ENCODE data around the gene CLBA1. TPM values are rescaled to one million over a fixed set of nuclear protein-coding genes. Genes with fewer than 3 reads are reported as not detected.
"Not testable (repeated sequence)": the region's sequence is repeated elsewhere in the genome, so short reads cannot be mapped to it uniquely, and the experiment has no call there.

CLBA1 gene
- total RNA-seq, 1 donor from 2014 or later: 16.2 TPM

DNA sequence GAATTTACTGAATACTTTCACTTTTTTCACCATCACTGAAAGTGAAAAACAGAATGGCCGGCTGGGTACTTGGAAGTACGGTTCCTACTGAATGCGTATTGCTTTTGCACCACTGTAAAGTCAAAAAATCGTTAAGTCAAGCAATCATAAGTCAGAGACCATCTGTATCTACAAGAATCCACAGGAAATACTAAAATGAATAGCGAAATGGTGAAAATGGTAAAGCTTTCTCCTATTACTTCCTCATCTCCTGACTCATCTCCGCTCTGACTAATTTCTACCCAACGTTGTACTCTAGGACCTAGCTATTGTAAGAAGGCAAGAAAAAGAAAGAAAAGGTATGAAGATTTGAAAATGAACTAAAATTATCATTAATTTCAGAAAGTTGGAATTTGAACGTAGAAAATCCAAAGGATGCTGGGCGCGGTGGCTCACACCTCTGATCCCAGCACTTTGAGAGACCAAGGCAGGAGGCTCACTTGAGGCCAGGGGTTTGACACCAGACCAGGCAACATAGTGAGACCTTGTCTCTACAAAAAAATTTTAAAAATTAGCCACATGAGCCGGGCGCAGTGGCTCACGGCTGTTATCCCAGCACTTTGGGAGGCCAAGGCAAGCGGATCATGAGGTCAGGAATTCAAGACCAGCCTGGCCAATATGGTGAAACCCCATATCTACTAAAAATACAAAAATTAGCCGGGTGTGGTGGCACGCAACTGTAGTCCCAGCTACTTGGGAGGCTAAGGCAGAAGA, 40.6 kb downstream of the CLBA1 start:
- H3K9me3 Mint-ChIP-seq: no peaks in the 10 kb centered on the region
- H3K36me3 Mint-ChIP-seq: no peaks in the 10 kb centered on the region
- no peak overlapping the region for H3K4me3 Mint-ChIP-seq
- TF ChIP-seq, protein P1, sequence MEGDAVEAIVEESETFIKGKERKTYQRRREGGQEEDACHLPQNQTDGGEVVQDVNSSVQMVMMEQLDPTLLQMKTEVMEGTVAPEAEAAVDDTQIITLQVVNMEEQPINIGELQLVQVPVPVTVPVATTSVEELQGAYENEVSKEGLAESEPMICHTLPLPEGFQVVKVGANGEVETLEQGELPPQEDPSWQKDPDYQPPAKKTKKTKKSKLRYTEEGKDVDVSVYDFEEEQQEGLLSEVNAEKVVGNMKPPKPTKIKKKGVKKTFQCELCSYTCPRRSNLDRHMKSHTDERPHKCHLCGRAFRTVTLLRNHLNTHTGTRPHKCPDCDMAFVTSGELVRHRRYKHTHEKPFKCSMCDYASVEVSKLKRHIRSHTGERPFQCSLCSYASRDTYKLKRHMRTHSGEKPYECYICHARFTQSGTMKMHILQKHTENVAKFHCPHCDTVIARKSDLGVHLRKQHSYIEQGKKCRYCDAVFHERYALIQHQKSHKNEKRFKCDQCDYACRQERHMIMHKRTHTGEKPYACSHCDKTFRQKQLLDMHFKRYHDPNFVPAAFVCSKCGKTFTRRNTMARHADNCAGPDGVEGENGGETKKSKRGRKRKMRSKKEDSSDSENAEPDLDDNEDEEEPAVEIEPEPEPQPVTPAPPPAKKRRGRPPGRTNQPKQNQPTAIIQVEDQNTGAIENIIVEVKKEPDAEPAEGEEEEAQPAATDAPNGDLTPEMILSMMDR (conservative IDR thresholded peaks at IDR 0.05): no peak
- DNase-seq (ENCODE audit: extremely low spot score, unreplicated experiment): no peak
- peaks cover 6% of the 10 kb centered on the region for H3K4me1 Mint-ChIP-seq (ENCODE audit: unreplicated experiment)
- H3K27me3 Mint-ChIP-seq: peaks cover 14% of the 10 kb centered on the region
- no peak overlapping the region for H3K27ac Mint-ChIP-seq

DNA sequence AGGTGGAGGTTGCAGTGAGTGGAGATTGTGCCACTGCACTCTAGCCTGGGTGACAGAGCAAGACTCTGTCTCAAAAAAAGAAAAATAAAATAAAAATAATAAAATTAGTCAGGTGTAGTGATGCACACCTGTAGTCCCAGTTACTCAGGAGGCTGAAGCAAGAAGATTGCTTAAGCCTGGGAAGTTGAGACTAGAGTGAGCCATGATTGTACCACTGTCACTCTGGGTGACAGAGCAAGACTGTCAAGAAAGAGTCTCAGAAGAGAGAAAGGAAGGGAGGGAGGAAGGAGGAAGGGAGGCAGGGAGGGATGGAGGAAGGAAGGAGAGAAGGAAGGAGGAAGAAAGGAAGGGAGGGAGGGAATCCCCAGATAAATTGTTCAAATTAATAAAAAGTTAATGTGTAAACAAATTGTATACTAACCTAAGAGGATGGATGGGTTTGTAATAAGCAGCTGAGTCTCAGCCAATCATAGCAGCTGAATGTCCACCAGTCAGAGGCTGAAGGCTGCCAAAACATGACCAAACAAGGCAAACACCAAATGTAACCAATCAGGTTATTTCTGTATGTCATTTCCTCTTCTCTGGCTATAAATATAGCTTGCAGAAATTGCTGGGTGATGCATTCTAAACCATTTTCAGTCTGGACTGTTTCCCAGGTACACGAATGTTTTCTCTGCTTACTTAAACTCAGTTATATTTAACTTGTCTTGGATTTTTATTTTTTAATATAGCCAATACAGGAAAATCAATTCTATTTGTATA, 41.4 kb downstream of the CLBA1 start:
- TF ChIP-seq, protein P1 (conservative IDR thresholded peaks at IDR 0.05): no peak
- Mint-ChIP-seq H3K27ac (no peak overlapping the region), H3K4me3 (no peak overlapping the region), H3K9me3 (no peaks in the 10 kb centered on the region), H3K36me3 (no peaks in the 10 kb centered on the region), H3K4me1 (ENCODE audit: unreplicated experiment) (peaks cover under 1% of the 10 kb centered on the region), H3K27me3 (peaks cover 17% of the 10 kb centered on the region)
- DNase-seq (ENCODE audit: extremely low spot score, unreplicated experiment): no peak

DNA sequence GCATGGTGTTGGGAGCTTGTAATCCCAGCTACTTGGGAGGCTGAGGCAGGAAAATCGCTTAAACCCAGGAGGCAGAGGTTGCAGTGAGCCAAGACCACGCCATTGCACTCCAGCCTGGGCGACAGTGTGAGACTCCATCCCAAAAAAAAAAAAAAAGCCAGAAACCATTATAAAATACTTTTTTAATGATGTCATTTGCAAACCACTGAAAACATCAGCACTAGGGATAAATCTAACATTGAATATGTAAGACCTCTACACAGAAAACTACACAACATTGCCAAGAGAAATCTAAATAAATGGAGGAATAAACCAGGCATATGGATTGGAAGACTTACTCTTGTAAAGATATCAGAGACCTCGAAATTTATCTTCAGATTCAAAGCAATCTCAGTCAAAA, 42.1 kb downstream of the CLBA1 start:
- DNase-seq (ENCODE audit: extremely low spot score, unreplicated experiment); H3K4me1 Mint-ChIP-seq (ENCODE audit: unreplicated experiment); H3K27ac Mint-ChIP-seq; H3K9me3 Mint-ChIP-seq; H3K4me3 Mint-ChIP-seq; H3K36me3 Mint-ChIP-seq: not testable (repeated sequence)
- peaks cover 22% of the 10 kb centered on the region for H3K27me3 Mint-ChIP-seq

DNA sequence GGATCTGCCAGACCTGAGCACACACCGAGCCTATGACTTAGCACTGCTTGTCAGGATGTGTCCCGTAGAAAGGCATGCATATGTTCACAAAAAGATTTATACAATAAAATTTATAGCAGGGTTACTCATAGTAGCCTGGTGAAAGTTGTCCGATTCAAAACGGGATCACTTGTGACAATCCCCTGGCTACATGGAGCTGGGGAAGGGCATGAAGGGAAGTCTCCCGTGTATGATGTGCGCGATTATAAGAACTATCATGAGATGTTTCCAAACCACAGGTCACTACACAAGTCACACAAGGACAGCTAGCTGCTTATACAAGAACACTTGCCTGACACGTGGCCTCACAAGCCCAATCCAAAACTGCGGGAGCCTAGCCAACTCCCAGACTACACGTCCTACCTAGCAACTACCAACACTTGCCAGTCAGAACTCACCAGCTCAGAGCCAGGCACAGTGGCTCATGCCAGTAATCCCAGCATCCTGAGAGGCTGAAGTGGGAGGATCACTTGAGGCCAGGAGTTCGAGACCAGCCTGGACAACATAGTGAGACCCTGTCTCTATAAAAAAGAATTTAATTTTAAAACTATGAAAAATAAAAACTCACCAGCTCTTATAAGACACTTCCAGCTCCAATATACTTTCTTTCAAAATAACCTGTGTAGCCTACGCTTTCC, 42.8 kb downstream of the CLBA1 start:
- no peaks in the 10 kb centered on the region for H3K36me3 Mint-ChIP-seq
- no peak for DNase-seq (ENCODE audit: extremely low spot score, unreplicated experiment)
- TF ChIP-seq, protein P1 (conservative IDR thresholded peaks at IDR 0.05): no peak
- H3K9me3 Mint-ChIP-seq: no peaks in the 10 kb centered on the region
- peaks cover 29% of the 10 kb centered on the region for H3K27me3 Mint-ChIP-seq
- H3K4me3 Mint-ChIP-seq: no peak overlapping the region
- H3K4me1 Mint-ChIP-seq (ENCODE audit: unreplicated experiment): no peaks in the 10 kb centered on the region
- no peak overlapping the region for H3K27ac Mint-ChIP-seq

DNA sequence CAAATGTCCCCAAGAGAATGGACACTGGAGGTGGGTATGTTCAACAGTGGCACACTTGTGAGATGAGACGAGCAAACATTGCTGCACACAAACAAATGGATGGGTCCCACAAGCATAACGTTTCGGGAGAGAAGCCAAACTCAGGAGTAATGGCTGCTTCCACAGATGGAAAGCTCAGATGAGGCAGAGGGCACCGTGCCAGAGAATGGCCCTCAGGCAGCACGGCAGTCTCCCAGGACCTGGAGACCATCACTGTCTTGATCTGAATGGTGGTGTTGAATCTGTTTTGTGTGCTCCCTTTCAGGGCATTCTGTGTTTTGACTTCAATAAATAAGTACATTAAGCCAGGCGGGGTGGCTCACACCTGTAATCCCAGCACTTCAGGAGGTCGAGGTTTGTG, 43.8 kb downstream of the CLBA1 start:
- no peak for DNase-seq (ENCODE audit: extremely low spot score, unreplicated experiment)
- Mint-ChIP-seq H3K36me3 (no peaks in the 10 kb centered on the region), H3K27ac (no peak overlapping the region), H3K4me3 (no peak overlapping the region), H3K27me3 (peaks cover 39% of the 10 kb centered on the region), H3K9me3 (no peaks in the 10 kb centered on the region), H3K4me1 (ENCODE audit: unreplicated experiment) (no peaks in the 10 kb centered on the region)
- TF ChIP-seq, protein P1 (conservative IDR thresholded peaks at IDR 0.05): no peak

DNA sequence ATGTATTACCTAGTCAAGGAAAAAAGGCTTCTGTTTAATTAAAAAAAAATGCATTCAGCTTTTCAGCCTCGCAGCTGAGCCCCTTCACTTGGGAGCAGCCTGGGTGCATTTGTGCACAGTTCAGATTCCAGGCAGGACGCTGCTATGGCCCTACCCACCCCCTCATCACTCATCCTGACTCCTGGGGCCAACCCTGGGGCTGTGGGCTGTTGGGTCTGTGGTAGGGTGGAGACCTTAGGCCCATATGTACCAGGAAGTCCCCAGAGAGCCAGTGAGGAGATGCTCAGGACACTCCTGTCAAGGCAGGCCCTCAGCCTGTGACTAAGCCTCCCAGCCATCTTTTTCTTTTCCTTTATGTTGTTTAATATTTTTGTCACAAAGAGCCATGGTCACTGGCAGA, 44.6 kb downstream of the CLBA1 start:
- Mint-ChIP-seq H3K36me3 (no peaks in the 10 kb centered on the region), H3K4me1 (ENCODE audit: unreplicated experiment) (no peaks in the 10 kb centered on the region), H3K27ac (no peak overlapping the region), H3K9me3 (no peaks in the 10 kb centered on the region), H3K4me3 (no peak overlapping the region), H3K27me3 (peaks cover 47% of the 10 kb centered on the region)
- TF ChIP-seq, protein P1 (conservative IDR thresholded peaks at IDR 0.05): no peak
- no peak for DNase-seq (ENCODE audit: extremely low spot score, unreplicated experiment)
